Head of caudate nucleus (tissue), 42 donors: ENCODE measurements around the gene CPEB4.

ENCODE experiments used
- DNase-seq, 42 donors: peaks; one replicate each; pipeline versions ENCODE4 v3.0.0 to v3.0.0-alpha.2; 2020 to 2021; ENCODE audit warnings: mixed read lengths in 7 of 42
- intact Hi-C: fragments of 100-400 bp; cut with DNase I; formaldehyde crosslinking; loops from one replicate; pipeline ENCODE4 v1.15.0; 2022

Gene CPEB4

GRCh38 chr5:173887610-173888472 lies at the start of gene CPEB4:
Gene CPEB4, plus strand, starts transcription at chr5:173888349. Its CDS starts 1,385 bp downstream, at chr5:173889734.
- DNase-seq = peak; percentile 96 to 100 (median 99)
- intact Hi-C loops = loop anchor here (5.0 to 10.0 kb wide), 3 partner anchors 84 to 271 kb away; partner anchors contain the start of gene BOD1

- intact Hi-C loops = no loop called here
Observed at GRCh38 chr5:173839117-173839713, 48.9 kb upstream of the CPEB4 start.

GRCh38 chr5:173840111-173840983 lies 47.8 kb upstream of the CPEB4 start:
- intact Hi-C loops = no loop called here
- no peak for DNase-seq

More at GRCh38 chr5:173839117-173839713, 48.9 kb upstream of the CPEB4 start:
- no peak for DNase-seq

- DNase-seq = no peak
- intact Hi-C loops = no loop called here
Observed at GRCh38 chr5:173841710-173842109, 46.4 kb upstream of the CPEB4 start.

GRCh38 chr5:173843794-173844193 lies 44.4 kb upstream of the CPEB4 start:
- no peak for DNase-seq
- intact Hi-C loops = no loop called here

- no peak for DNase-seq
- intact Hi-C loops = no loop called here
Observed at GRCh38 chr5:173845321-173845720, 42.8 kb upstream of the CPEB4 start.

- intact Hi-C loops = no loop called here
- no peak for DNase-seq
Observed at GRCh38 chr5:173846929-173847501, 41.1 kb upstream of the CPEB4 start.

- no peak for DNase-seq
- intact Hi-C loops = no loop called here
Observed at GRCh38 chr5:173848986-173849596, 39.1 kb upstream of the CPEB4 start.

- intact Hi-C loops = no loop called here
- no peak for DNase-seq
Observed at GRCh38 chr5:173849908-173850307, 38.2 kb upstream of the CPEB4 start.

- no peak for DNase-seq
- intact Hi-C loops = no loop called here
Observed at GRCh38 chr5:173850659-173851058, 37.5 kb upstream of the CPEB4 start.

- intact Hi-C loops = no loop called here
Observed at GRCh38 chr5:173851595-173852243, 36.4 kb upstream of the CPEB4 start.

GRCh38 chr5:173852790-173853359 lies 35.3 kb upstream of the CPEB4 start:
- intact Hi-C loops = no loop called here
- DNase-seq = no peak

More at GRCh38 chr5:173851595-173852243, 36.4 kb upstream of the CPEB4 start:
- no peak for DNase-seq

GRCh38 chr5:173853370-173854131 lies 34.6 kb upstream of the CPEB4 start:
- intact Hi-C loops = no loop called here

GRCh38 chr5:173855162-173855994 lies 32.8 kb upstream of the CPEB4 start:
- intact Hi-C loops = no loop called here
- DNase-seq = no peak

More at GRCh38 chr5:173853370-173854131, 34.6 kb upstream of the CPEB4 start:
- no peak for DNase-seq

- intact Hi-C loops = no loop called here
- no peak for DNase-seq
Observed at GRCh38 chr5:173855995-173856656, 32.0 kb upstream of the CPEB4 start.

GRCh38 chr5:173857234-173857633 lies 30.9 kb upstream of the CPEB4 start:
- DNase-seq = no peak
- intact Hi-C loops = no loop called here
